OCI-LY7 (cell line): ENCODE measurements around the gene FOXN1. TPM values are rescaled to one million over a fixed set of nuclear protein-coding genes. Genes with fewer than 3 reads are reported as not detected.

ENCODE experiments used
- BruUV-seq: library from RNA; stranded (reverse); fragments of 400-500 nt; replicated peaks from 2 replicates; lab custom pipeline; 2021; lab: Mats Ljungman, UMichigan
- CTCF ChIA-PET: fragments of 300-600 bp; sonication (Branson Sonifier 250); formaldehyde crosslinking; loops from one replicate; lab custom pipeline; 2022; ENCODE audit warnings: antibody characterized with exemption; ENCODE audit not compliant: unreplicated experiment; lab: Charles Lee
- POLR2A ChIA-PET: fragments of 300-600 bp; sonication (Branson Sonifier 250); formaldehyde crosslinking; loops from one replicate; lab custom pipeline; 2022; ENCODE audit warnings: antibody characterized with exemption; lab: Charles Lee
- DNase-seq: peaks from one replicate; pipeline ENCODE4 v3.0.0-alpha.2; 2015; ENCODE audit warnings: low spot score
- H2AFZ ChIP-seq: fragments of 200-600 bp; sonication (generic), shearing (Covaris generic); 2 replicates; pipeline ENCODE4 v1.6.1; 2014; ENCODE audit warnings: mild to moderate bottlenecking, antibody characterized with exemption, low read length, moderate library complexity
- H3K27ac ChIP-seq: fragments of 200-600 bp; sonication (generic); 2 replicates; pipeline ENCODE4 v1.5.1; 2014; ENCODE audit warnings: mixed run types, low read depth, mild to moderate bottlenecking, moderate library complexity, low read length, inconsistent platforms; ENCODE audit not compliant: poor library complexity, severe bottlenecking
- H3K36me3 ChIP-seq: fragments of 200-600 bp; sonication (generic); 2 replicates; pipeline ENCODE4 v1.6.1; 2014; ENCODE audit warnings: mild to moderate bottlenecking, antibody characterized with exemption, low read length, moderate library complexity, mixed read lengths; ENCODE audit not compliant: insufficient read depth
- H3K4me1 ChIP-seq: fragments of 200-600 bp; sonication (generic); 2 replicates; pipeline ENCODE4 v1.5.1; 2014; ENCODE audit warnings: mild to moderate bottlenecking, low read length; ENCODE audit not compliant: insufficient read depth, poor library complexity, severe bottlenecking
- H3K4me2 ChIP-seq: fragments of 200-600 bp; sonication (generic); 2 replicates; pipeline ENCODE4 v1.6.1; 2014; ENCODE audit warnings: mild to moderate bottlenecking, low read length
- H3K4me3 ChIP-seq: fragments of 200-600 bp; sonication (generic); 2 replicates; pipeline ENCODE4 v1.5.1; 2014; ENCODE audit warnings: mild to moderate bottlenecking, low read depth, low read length; ENCODE audit not compliant: poor library complexity, severe bottlenecking
- H3K79me2 ChIP-seq: fragments of 200-600 bp; sonication (generic); 2 replicates; pipeline ENCODE4 v1.6.1; 2016; ENCODE audit warnings: low read depth, mild to moderate bottlenecking, low read length, moderate library complexity, mixed read lengths; ENCODE audit not compliant: insufficient read depth
- H3K9me2 ChIP-seq: fragments of 200-600 bp; sonication (generic); 2 replicates; pipeline ENCODE4 v1.6.1; 2016; ENCODE audit warnings: mild to moderate bottlenecking, low read length, mixed read lengths; ENCODE audit not compliant: insufficient read depth
- H3K9me3 ChIP-seq: fragments of 200-600 bp; sonication (generic); 2 replicates; pipeline ENCODE4 v1.6.1; 2014; ENCODE audit warnings: mild to moderate bottlenecking, mixed run types, low read length, mixed read lengths
- H4K20me1 ChIP-seq: fragments of 200-600 bp; sonication (generic); 2 replicates; pipeline ENCODE4 v1.6.1; 2014; ENCODE audit warnings: mild to moderate bottlenecking, antibody characterized with exemption, low read length, moderate library complexity, mixed read lengths; ENCODE audit not compliant: insufficient read depth
- EZH2phosphoT487 ChIP-seq: fragments of 200-600 bp; sonication (generic); IDR thresholded peaks from 2 replicates; pipeline ENCODE4 v1.6.1; 2018; ENCODE audit warnings: low read depth, borderline replicate concordance, mild to moderate bottlenecking, mixed run types, antibody characterized with exemption, low read length, moderate library complexity, mixed read lengths
- intact Hi-C: fragments of 100-400 bp; cut with micrococcal nuclease; formaldehyde crosslinking; loops from one replicate; pipeline ENCODE4 v1.10.0; 2022; ENCODE audit not compliant: unreplicated experiment
- total RNA-seq, 2 experiments: library from RNA; depleted of rRNA in 1 of 2; stranded (reverse); fragments of >200 nt in 1 of 2; shearing (Covaris generic) in 1 of 2; gene quantifications; 2 replicates each; pipeline ENCODE4 v1.2.3, GENCODE V29; 2014 to 2022
- TF ChIP-seq, protein P1 (sequence below): fragments of 200-600 bp; sonication (generic); conservative IDR thresholded peaks from 2 replicates; pipeline ENCODE4 v1.5.1; 2014; ENCODE audit warnings: mild to moderate bottlenecking, antibody characterized with exemption, low read length, moderate library complexity, mixed read lengths

The FOXN1 gene
- total RNA-seq, 2 experiments from 2014 or later: not detected

DNA sequence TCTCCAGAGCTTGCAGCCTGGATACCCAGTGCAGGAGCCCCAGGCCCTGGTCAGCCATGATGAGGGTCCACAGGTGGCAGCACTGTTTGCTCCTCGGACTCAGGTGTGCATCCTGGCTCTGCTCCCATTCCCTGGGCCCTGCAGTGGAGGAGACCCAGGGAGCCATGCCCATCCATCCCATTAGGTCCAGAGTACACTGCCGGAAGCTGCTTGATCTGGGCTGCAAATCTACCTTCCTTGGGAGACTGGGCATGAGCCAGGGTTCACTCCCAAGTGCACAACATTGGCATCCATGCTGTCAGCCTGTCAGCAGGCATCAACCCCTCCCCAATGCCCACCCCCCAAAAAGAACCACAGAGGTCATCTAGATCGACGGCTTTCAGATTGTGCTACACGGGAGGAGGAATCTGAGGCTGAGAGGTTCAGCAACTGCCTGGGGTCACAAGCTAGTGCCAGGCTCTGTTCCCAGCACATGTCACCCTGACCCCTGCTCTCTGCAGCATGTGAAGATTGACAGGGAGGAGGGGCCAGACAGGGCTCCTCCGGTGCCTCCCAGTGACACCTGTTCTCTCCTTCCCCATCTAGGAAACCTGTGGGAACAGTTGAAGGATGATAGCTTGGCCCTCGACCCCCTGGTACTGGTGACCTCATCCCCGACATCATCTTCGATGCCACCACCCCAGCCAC lies 30.5 kb downstream of the FOXN1 start:
- no peaks in the 10 kb centered on the region for H3K4me1 ChIP-seq
- POLR2A ChIA-PET: no interaction called here
- H3K4me2 ChIP-seq: no peak overlapping the region
- no peak overlapping the region for H3K27ac ChIP-seq
- H3K36me3 ChIP-seq: no peaks in the 10 kb centered on the region
- intact Hi-C loops: no loop called here
- no TSS peak for BruUV-seq
- H2AFZ ChIP-seq: no peak overlapping the region
- no peaks in the 10 kb centered on the region for H3K79me2 ChIP-seq
- H3K9me3 ChIP-seq: no peaks in the 10 kb centered on the region
- CTCF ChIA-PET: no interaction called here
- H4K20me1 ChIP-seq: no peaks in the 10 kb centered on the region
- no peak overlapping the region for H3K4me3 ChIP-seq
- no peaks in the 10 kb centered on the region for H3K9me2 ChIP-seq
- TF ChIP-seq, protein P1, sequence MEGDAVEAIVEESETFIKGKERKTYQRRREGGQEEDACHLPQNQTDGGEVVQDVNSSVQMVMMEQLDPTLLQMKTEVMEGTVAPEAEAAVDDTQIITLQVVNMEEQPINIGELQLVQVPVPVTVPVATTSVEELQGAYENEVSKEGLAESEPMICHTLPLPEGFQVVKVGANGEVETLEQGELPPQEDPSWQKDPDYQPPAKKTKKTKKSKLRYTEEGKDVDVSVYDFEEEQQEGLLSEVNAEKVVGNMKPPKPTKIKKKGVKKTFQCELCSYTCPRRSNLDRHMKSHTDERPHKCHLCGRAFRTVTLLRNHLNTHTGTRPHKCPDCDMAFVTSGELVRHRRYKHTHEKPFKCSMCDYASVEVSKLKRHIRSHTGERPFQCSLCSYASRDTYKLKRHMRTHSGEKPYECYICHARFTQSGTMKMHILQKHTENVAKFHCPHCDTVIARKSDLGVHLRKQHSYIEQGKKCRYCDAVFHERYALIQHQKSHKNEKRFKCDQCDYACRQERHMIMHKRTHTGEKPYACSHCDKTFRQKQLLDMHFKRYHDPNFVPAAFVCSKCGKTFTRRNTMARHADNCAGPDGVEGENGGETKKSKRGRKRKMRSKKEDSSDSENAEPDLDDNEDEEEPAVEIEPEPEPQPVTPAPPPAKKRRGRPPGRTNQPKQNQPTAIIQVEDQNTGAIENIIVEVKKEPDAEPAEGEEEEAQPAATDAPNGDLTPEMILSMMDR: no peak
- no peak for TF ChIP-seq EZH2phosphoT487
- no peak for DNase-seq

DNA sequence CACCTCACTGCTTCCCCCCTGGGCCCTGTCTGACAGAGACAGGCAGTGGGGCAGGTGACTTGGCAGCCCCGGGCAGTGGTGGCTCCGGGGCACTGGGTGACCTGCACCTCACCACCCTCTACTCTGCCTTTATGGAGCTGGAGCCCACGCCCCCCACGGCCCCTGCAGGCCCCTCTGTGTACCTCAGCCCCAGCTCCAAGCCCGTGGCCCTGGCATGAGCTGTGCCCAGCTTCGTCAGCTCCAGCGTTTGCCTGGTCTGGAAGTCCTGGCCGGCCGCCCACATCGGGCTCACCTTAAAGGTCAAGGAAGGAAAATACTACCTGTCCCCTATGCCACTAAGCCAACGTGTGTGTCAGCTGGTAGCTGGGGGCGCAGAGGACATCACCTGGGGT lies 31.1 kb downstream of the FOXN1 start:
- no peak for TF ChIP-seq EZH2phosphoT487
- TF ChIP-seq, protein P1: no peak

DNA sequence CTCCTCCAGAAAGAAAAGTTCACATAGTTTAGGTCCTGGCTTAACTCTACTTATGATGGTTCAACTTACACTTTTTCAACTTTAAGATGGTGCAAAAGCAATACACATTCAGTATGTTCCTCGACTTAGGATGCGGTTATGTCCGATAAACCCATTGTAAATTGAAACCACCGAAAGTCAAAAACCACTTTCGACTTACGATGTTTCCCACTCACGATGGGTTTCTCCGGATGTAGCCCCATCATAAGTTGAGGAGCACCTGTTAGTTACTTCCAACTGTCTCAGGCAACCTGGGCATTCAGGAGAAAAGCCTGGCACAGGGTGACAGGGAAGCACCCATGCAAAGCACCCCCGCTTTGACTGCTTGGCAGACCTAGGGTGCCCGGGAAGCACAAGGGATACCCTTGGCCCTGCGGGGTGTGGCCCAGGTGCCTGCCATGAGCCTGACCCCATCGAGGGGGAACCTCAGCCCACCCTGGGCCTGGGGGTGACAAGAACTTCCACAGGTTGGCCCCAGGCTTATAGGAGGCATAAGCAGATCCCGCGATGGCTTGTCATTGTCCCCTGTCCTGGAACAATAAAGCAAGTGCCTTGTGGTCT lies 32.2 kb downstream of the FOXN1 start:
- Histone ChIP-seq H3K4me1 (no peaks in the 10 kb centered on the region), H3K27ac (no peak overlapping the region), H4K20me1 (no peaks in the 10 kb centered on the region), H3K4me3 (no peak overlapping the region), H3K79me2 (no peaks in the 10 kb centered on the region), H3K4me2 (no peak overlapping the region), H3K36me3 (no peaks in the 10 kb centered on the region), H3K9me2 (no peaks in the 10 kb centered on the region), H2AFZ (no peak overlapping the region), H3K9me3 (no peaks in the 10 kb centered on the region)
- no peak for TF ChIP-seq EZH2phosphoT487
- TF ChIP-seq, protein P1: no peak
- ChIA-PET CTCF (no interaction called here), POLR2A (no interaction called here)
- no TSS peak for BruUV-seq
- intact Hi-C loops: no loop called here
- no peak for DNase-seq

More for the DNA sequence above, 31.1 kb downstream of the FOXN1 start:
- Histone ChIP-seq H2AFZ (no peak overlapping the region), H3K9me2 (no peaks in the 10 kb centered on the region), H3K9me3 (no peaks in the 10 kb centered on the region), H3K4me1 (no peaks in the 10 kb centered on the region), H4K20me1 (no peaks in the 10 kb centered on the region), H3K36me3 (no peaks in the 10 kb centered on the region), H3K27ac (no peak overlapping the region), H3K4me3 (no peak overlapping the region), H3K79me2 (no peaks in the 10 kb centered on the region), H3K4me2 (no peak overlapping the region)
- intact Hi-C loops: no loop called here
- ChIA-PET POLR2A (no interaction called here), CTCF (no interaction called here)
- no TSS peak for BruUV-seq
- no peak for DNase-seq
